Measurements from ENCODE around the gene PRDM16. TPM values are rescaled to one million over a fixed set of nuclear protein-coding genes. Genes with fewer than 3 reads are reported as not detected.

PRDM16 gene
- total RNA-seq, 1 experiment from 2014 or later: 0.04 TPM

- no peak overlapping the region for H3K27ac ChIP-seq (ENCODE audit: low read length)
- no peak overlapping the region for H2AFZ ChIP-seq (ENCODE audit: low read length)
- no peaks in the 10 kb centered on the region for H4K20me1 ChIP-seq (ENCODE audit: low read length)
- BruUV-seq (replicated peaks): no TSS peak
- H3K4me2 ChIP-seq (ENCODE audit: low read length): no peak overlapping the region
- no peaks in the 10 kb centered on the region for H3F3A ChIP-seq (ENCODE audit: low read length, unreplicated experiment)
- intact Hi-C loops (cut with micrococcal nuclease): no loop called here
- H3K27me3 ChIP-seq (ENCODE audit: low read length): peaks cover 94% of the 10 kb centered on the region
- TF ChIP-seq EZH2 (IDR thresholded peaks at IDR 0.05; ENCODE audit: low read length, unreplicated experiment) (no peak), CTCF (conservative IDR thresholded peaks at IDR 0.05; ENCODE audit: low read depth, low read length) (no peak), EZH2phosphoT487 (IDR thresholded peaks at IDR 0.05; ENCODE audit: borderline replicate concordance, low read length) (no peak)
- H3K9me3 ChIP-seq (ENCODE audit: low read length): no peaks in the 10 kb centered on the region
- H3K9me2 ChIP-seq (replicated peaks; ENCODE audit: low read length): no peaks in the 10 kb centered on the region
- H3K9ac ChIP-seq (ENCODE audit: low read length): no peak overlapping the region
- H3K4me3 ChIP-seq (ENCODE audit: low read length): no peak overlapping the region
- ChIA-PET CTCF (no interaction called here), POLR2A (ENCODE audit: unreplicated experiment) (no interaction called here)
- no peaks in the 10 kb centered on the region for H3K4me1 ChIP-seq (ENCODE audit: insufficient read depth, low read length)
- ATAC-seq (no peak), DNase-seq (no peak)
- no peaks in the 10 kb centered on the region for H3K79me2 ChIP-seq (ENCODE audit: low read length)
- no peaks in the 10 kb centered on the region for H3K36me3 ChIP-seq (ENCODE audit: low read depth, low read length)
Observed at GRCh38 chr1:3107201-3107600, 38.2 kb downstream of the PRDM16 start.

- POLR2A ChIA-PET (ENCODE audit: unreplicated experiment): no interaction called here
- Histone ChIP-seq H3K4me2 (ENCODE audit: low read length) (no peak overlapping the region), H3F3A (ENCODE audit: low read length, unreplicated experiment) (no peaks in the 10 kb centered on the region), H3K36me3 (ENCODE audit: low read depth, low read length) (no peaks in the 10 kb centered on the region), H3K9me2 (replicated peaks; ENCODE audit: low read length) (no peaks in the 10 kb centered on the region), H3K79me2 (ENCODE audit: low read length) (no peaks in the 10 kb centered on the region), H2AFZ (ENCODE audit: low read length) (no peak overlapping the region), H3K9me3 (ENCODE audit: low read length) (no peaks in the 10 kb centered on the region), H4K20me1 (ENCODE audit: low read length) (no peaks in the 10 kb centered on the region), H3K4me1 (ENCODE audit: insufficient read depth, low read length) (no peaks in the 10 kb centered on the region), H3K4me3 (ENCODE audit: low read length) (no peak overlapping the region), H3K27ac (ENCODE audit: low read length) (no peak overlapping the region), H3K9ac (ENCODE audit: low read length) (no peak overlapping the region), H3K27me3 (ENCODE audit: low read length) (peaks cover 82% of the 10 kb centered on the region)
- no TSS peak for BruUV-seq (replicated peaks)
- no peak for DNase-seq
- CTCF ChIA-PET: no interaction called here
- intact Hi-C loops (cut with micrococcal nuclease): no loop called here
- no peak for TF ChIP-seq EZH2phosphoT487 (IDR thresholded peaks at IDR 0.05; ENCODE audit: borderline replicate concordance, low read length)
- no peak for TF ChIP-seq EZH2 (IDR thresholded peaks at IDR 0.05; ENCODE audit: low read length, unreplicated experiment)
- no peak for TF ChIP-seq CTCF (conservative IDR thresholded peaks at IDR 0.05; ENCODE audit: low read depth, low read length)
- no peak for ATAC-seq
Observed at GRCh38 chr1:3109355-3109754, 40.4 kb downstream of the PRDM16 start.

DNA sequence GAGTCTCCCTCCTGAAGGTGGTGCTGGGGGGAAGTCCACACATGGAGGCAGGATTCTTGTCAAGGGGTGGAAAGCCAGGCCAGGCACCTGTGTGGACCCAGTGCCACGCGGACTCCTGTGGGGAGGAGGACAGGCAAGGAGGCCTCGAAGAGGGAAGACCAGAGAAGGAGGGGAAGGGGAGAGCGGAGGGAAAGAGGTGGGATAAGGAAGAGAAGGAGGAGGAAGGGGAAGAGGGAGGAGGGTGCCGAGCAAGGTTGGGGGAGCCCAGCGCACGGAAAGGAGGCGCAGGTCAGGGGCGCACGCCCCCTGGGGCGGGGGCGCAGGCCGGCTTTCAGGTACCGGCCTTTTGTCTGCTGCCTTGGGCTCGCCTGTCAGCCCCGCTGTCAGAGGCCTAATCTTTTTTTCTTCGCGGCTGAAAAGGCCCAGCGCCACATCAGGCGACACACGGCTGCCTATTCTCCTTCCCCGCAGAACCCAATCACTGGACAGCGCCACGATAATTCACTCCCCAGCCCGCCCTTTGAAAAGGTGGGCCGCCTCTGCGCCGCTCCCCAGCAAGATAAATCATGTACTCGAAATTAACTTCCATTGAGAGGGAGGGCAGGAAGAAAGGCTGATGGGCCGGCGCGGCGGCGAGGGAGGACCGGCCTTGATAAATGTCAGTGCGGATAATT is 42.5 kb downstream of the PRDM16 start:
- H3F3A ChIP-seq (ENCODE audit: low read length, unreplicated experiment): no peaks in the 10 kb centered on the region
- no peak overlapping the region for H2AFZ ChIP-seq (ENCODE audit: low read length)
- no peak overlapping the region for H3K4me2 ChIP-seq (ENCODE audit: low read length)
- H4K20me1 ChIP-seq (ENCODE audit: low read length): no peaks in the 10 kb centered on the region
- no peak overlapping the region for H3K27ac ChIP-seq (ENCODE audit: low read length)
- no peak for TF ChIP-seq EZH2phosphoT487 (IDR thresholded peaks at IDR 0.05; ENCODE audit: borderline replicate concordance, low read length)
- no peak for TF ChIP-seq CTCF (conservative IDR thresholded peaks at IDR 0.05; ENCODE audit: low read depth, low read length)
- TF ChIP-seq EZH2 (IDR thresholded peaks at IDR 0.05; ENCODE audit: low read length, unreplicated experiment): no peak
- H3K4me1 ChIP-seq (ENCODE audit: insufficient read depth, low read length): no peaks in the 10 kb centered on the region
- no peak for DNase-seq
- no peak overlapping the region for H3K9ac ChIP-seq (ENCODE audit: low read length)
- H3K9me2 ChIP-seq (replicated peaks; ENCODE audit: low read length): no peaks in the 10 kb centered on the region
- H3K79me2 ChIP-seq (ENCODE audit: low read length): no peaks in the 10 kb centered on the region
- no peaks in the 10 kb centered on the region for H3K36me3 ChIP-seq (ENCODE audit: low read depth, low read length)
- ChIA-PET POLR2A (ENCODE audit: unreplicated experiment) (no interaction called here), CTCF (no interaction called here)
- H3K9me3 ChIP-seq (ENCODE audit: low read length): no peaks in the 10 kb centered on the region
- no TSS peak for BruUV-seq (replicated peaks)
- ATAC-seq: no peak
- no peak overlapping the region for H3K4me3 ChIP-seq (ENCODE audit: low read length)
- intact Hi-C loops (cut with micrococcal nuclease): no loop called here
- H3K27me3 ChIP-seq (ENCODE audit: low read length): peaks cover 63% of the 10 kb centered on the region
